HepG2 (cell line): ENCODE measurements around the gene ZNF24.

ENCODE experiments used
- RBFOX2 ChIP-seq: fragments of 200-400 bp; formaldehyde crosslinking; IDR thresholded peaks from 2 replicates; pipeline ENCODE4 v1.6.1; 2017; ENCODE audit warnings: low read depth, mild to moderate bottlenecking, low read length
- RFX1 ChIP-seq: fragments of 450-650 bp; IDR thresholded peaks from 2 replicates; pipeline ENCODE4 v1.6.1; 2017
- ZNF274 ChIP-seq: sonication (generic); formaldehyde crosslinking; IDR thresholded peaks from 2 replicates; pipeline ENCODE4 v1.5.1; 2020; ENCODE audit warnings: mild to moderate bottlenecking, missing genetic modification reagents

DNA sequence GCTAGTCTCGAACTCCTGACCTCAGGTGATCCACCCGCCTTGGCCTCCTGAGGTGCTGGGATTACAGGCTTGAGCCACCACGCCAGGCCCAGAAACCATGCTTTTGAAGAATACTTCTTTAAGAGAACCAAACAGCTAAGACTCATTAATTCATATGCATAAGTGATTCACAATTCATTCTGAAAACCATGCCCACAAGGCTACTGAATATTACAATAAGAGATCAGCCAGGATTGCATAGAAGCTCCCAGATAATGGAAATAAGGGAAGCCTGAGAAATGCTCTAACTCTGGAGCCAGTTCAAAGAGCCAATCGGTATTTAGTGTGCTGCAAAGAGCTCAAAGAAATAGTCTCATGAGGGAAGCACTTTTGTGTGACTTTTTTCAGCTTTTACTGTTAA is 30.5 kb upstream of the ZNF24 start:
- no peak for TF ChIP-seq RFX1
- no peak for TF ChIP-seq ZNF274
- no peak for TF ChIP-seq RBFOX2
